Vagina (tissue), 2 donors: Measurements from ENCODE around the gene SPTSSB.

Experiments
- CTCF ChIP-seq, 3 experiments: fragments of 450-650 bp in 2 of 3; fragments of 200-600 bp in 1 of 3; sonication (generic) in 1 of 3; IDR thresholded peaks; one replicate each; pipeline ENCODE4 v1.5.1; 2017 to 2019; ENCODE audit warnings: antibody characterized with exemption in 3 of 3, mild to moderate bottlenecking in 2 of 3, moderate library complexity in 2 of 3
- POLR2A ChIP-seq, 2 donors: fragments of 450-650 bp; IDR thresholded peaks; one replicate each; pipeline ENCODE4 v1.6.1; 2017; ENCODE audit warnings: antibody characterized with exemption in 2 of 2, mild to moderate bottlenecking in 2 of 2, moderate library complexity in 2 of 2

- no peak for TF ChIP-seq POLR2A (IDR thresholded peaks at IDR 0.05)
- TF ChIP-seq CTCF (IDR thresholded peaks at IDR 0.05): no peak
Observed at GRCh38 chr3:161419555-161420333, 48.4 kb upstream of the SPTSSB start.
